GM23338 (cell line): Measurements from ENCODE around the gene VMP1. TPM values are rescaled to one million over a fixed set of nuclear protein-coding genes. Genes with fewer than 3 reads are reported as not detected.

Experiments used
- ATAC-seq: fragments of 200-7000 bp; cut with Tn5 transposase; 3 replicates; pipeline ENCODE4 v1.9.1; 2020
- DNase-seq: peaks from one replicate; pipeline ENCODE4 v3.0.0-alpha.2; 2015; ENCODE audit warnings: low spot score
- H2AFZ ChIP-seq: fragments of 200-600 bp; sonication (generic); 2 replicates; pipeline ENCODE4 v1.8.0; 2016; ENCODE audit warnings: antibody characterized with exemption, mild to moderate bottlenecking, moderate library complexity
- H3F3A ChIP-seq: fragments of 200-600 bp; sonication (generic); replicated peaks from 2 replicates; pipeline ENCODE4 v1.8.0; 2017; ENCODE audit warnings: antibody characterized with exemption, mixed run types, low read depth
- H3K27ac ChIP-seq: fragments of 200-600 bp; sonication (generic); 2 replicates; pipeline ENCODE4 v1.6.1; 2016; ENCODE audit warnings: low read depth
- H3K27me3 ChIP-seq: fragments of 200-600 bp; sonication (generic); 2 replicates; pipeline ENCODE4 v1.8.0; 2016; ENCODE audit warnings: mild to moderate bottlenecking, mixed run types, moderate library complexity; ENCODE audit not compliant: insufficient read depth
- H3K36me3 ChIP-seq: fragments of 200-600 bp; sonication (generic); 2 replicates; pipeline ENCODE4 v1.8.0; 2016; ENCODE audit warnings: mild to moderate bottlenecking; ENCODE audit not compliant: insufficient read depth
- H3K4me1 ChIP-seq: fragments of 200-600 bp; sonication (generic); 2 replicates; pipeline ENCODE4 v1.8.0; 2016; ENCODE audit warnings: mild to moderate bottlenecking, moderate library complexity; ENCODE audit not compliant: insufficient read depth
- H3K4me2 ChIP-seq: fragments of 200-600 bp; sonication (generic); 2 replicates; pipeline ENCODE4 v1.7.1; 2017; ENCODE audit warnings: mixed run types
- H3K4me3 ChIP-seq: fragments of 200-600 bp; sonication (generic); 2 replicates; pipeline ENCODE4 v1.6.1; 2016; ENCODE audit warnings: mixed run types
- H3K79me2 ChIP-seq: fragments of 200-600 bp; sonication (generic); replicated peaks from 2 replicates; pipeline ENCODE4 v1.8.0; 2017; ENCODE audit warnings: mild to moderate bottlenecking; ENCODE audit not compliant: insufficient read depth
- H3K9me2 ChIP-seq: fragments of 200-600 bp; sonication (generic); 2 replicates; pipeline ENCODE4 v1.8.0; 2017; ENCODE audit not compliant: insufficient read depth
- H4K20me1 ChIP-seq: fragments of 200-600 bp; sonication (generic); replicated peaks from 2 replicates; pipeline ENCODE4 v1.8.0; 2017; ENCODE audit warnings: mild to moderate bottlenecking; ENCODE audit not compliant: insufficient read depth
- H3K27ac Mint-ChIP-seq: 2 replicates; pipeline ENCODE4 v1.8.0; 2020; ENCODE audit warnings: inconsistent platforms, mild to moderate bottlenecking, moderate library complexity, mixed read lengths
- H3K27me3 Mint-ChIP-seq: 3 replicates; pipeline ENCODE4 v1.8.0; 2022; ENCODE audit warnings: low read depth, mild to moderate bottlenecking, moderate library complexity, mixed read lengths, inconsistent platforms; ENCODE audit not compliant: insufficient read depth, poor library complexity
- H3K36me3 Mint-ChIP-seq: 3 replicates; pipeline ENCODE4 v1.8.0; 2021; ENCODE audit warnings: low read depth, mild to moderate bottlenecking, inconsistent platforms, moderate library complexity, mixed read lengths
- H3K4me1 Mint-ChIP-seq: 3 replicates; pipeline ENCODE4 v1.8.0; 2020; ENCODE audit warnings: mild to moderate bottlenecking, inconsistent platforms, mixed read lengths
- H3K4me3 Mint-ChIP-seq: 3 replicates; pipeline ENCODE4 v1.8.0; 2021; ENCODE audit warnings: moderate library complexity, mild to moderate bottlenecking, inconsistent platforms, mixed read lengths
- H3K9me3 Mint-ChIP-seq: 3 replicates; pipeline ENCODE4 v1.8.0; 2020; ENCODE audit warnings: moderate library complexity, mild to moderate bottlenecking, inconsistent platforms, mixed read lengths
- CREB1 ChIP-seq: fragments of 250-450 bp; sonication (Bioruptor Pico); IDR thresholded peaks from 2 replicates; pipeline ENCODE4 v1.5.0; 2020; ENCODE audit warnings: low read depth, mild to moderate bottlenecking, moderate library complexity
- EZH2 ChIP-seq: fragments of 200-600 bp; sonication (generic); IDR thresholded peaks from one replicate; pipeline ENCODE4 v1.8.0; 2017; ENCODE audit warnings: antibody characterized with exemption, mild to moderate bottlenecking, low read depth; ENCODE audit not compliant: unreplicated experiment
- NANOG ChIP-seq: IDR thresholded peaks from 2 replicates; pipeline ENCODE4 v1.6.1; 2016; ENCODE audit warnings: antibody characterized with exemption, borderline replicate concordance
- POLR2AphosphoS5 ChIP-seq: IDR thresholded peaks from 2 replicates; pipeline ENCODE4 v1.6.1; 2016; ENCODE audit warnings: antibody characterized with exemption, low read depth
- STAT1 ChIP-seq: IDR thresholded peaks from one replicate; pipeline ENCODE4 v1.6.1; 2016; ENCODE audit warnings: antibody characterized with exemption; ENCODE audit not compliant: unreplicated experiment
- polyA plus RNA-seq: library from polyadenylated mRNA; unstranded; fragments of >200 nt; fragmentation: Nextera tagmentation; extraction: Ambion mirVana; gene quantifications from 2 replicates; pipeline ENCODE4 v1.2.1, GENCODE V29; 2016
- total RNA-seq: library from RNA; depleted of rRNA; stranded (reverse); fragments of >200 nt; shearing (Covaris generic); gene quantifications from 2 replicates; pipeline ENCODE4 v1.2.3, GENCODE V29; 2014
- TF ChIP-seq, protein P1 (sequence below): IDR thresholded peaks from one replicate; pipeline ENCODE4 v1.6.1; 2018; ENCODE audit warnings: antibody characterized with exemption; ENCODE audit not compliant: unreplicated experiment
- TF ChIP-seq, protein P2 (sequence below): fragments of 250-450 bp; sonication (Bioruptor Pico); IDR thresholded peaks from 2 replicates; pipeline ENCODE4 v1.5.0; 2020; ENCODE audit warnings: mild to moderate bottlenecking, moderate library complexity
- TF ChIP-seq, protein P3 (sequence below), 2 experiments: fragments of 200-600 bp in 1 of 2; sonication (generic) in 1 of 2; conservative IDR thresholded peaks; 2 replicates each; pipeline versions ENCODE4 v1.5.1 to v1.6.1; 2016 to 2017; ENCODE audit warnings: antibody characterized with exemption in 2 of 2, low read depth in 2 of 2, mild to moderate bottlenecking in 2 of 2, moderate library complexity in 1 of 2

The VMP1 gene
- total and polyA plus RNA-seq, 2 experiments from 2014 or later, result 70.1 to 112 TPM

DNA sequence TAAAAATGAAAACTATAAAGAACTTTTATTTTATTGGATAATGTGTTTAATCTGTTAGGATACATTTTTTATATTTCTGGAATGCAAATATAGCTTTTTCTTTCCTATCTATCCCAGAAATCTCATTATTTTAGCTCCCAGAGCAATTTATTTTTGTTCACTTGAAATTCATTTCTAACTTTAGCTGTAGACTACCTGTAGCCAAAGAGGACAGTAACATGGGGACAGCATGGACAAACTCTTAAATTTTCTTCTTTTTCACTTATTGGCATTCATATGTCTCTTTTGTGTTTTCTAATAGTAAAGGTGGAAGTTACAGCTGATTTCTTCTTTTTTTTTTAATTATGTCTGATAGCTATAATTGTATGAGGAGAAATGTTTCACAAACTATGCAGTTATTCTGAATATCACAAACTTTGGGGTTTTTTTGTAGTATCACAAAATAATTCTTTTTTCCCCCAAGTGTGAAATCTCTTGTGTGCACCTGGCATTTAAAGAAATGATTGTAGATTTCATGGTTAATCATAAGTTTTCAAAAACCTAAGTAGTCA is 55.4 kb downstream of the VMP1 start (continued):
- TF ChIP-seq, protein P1, sequence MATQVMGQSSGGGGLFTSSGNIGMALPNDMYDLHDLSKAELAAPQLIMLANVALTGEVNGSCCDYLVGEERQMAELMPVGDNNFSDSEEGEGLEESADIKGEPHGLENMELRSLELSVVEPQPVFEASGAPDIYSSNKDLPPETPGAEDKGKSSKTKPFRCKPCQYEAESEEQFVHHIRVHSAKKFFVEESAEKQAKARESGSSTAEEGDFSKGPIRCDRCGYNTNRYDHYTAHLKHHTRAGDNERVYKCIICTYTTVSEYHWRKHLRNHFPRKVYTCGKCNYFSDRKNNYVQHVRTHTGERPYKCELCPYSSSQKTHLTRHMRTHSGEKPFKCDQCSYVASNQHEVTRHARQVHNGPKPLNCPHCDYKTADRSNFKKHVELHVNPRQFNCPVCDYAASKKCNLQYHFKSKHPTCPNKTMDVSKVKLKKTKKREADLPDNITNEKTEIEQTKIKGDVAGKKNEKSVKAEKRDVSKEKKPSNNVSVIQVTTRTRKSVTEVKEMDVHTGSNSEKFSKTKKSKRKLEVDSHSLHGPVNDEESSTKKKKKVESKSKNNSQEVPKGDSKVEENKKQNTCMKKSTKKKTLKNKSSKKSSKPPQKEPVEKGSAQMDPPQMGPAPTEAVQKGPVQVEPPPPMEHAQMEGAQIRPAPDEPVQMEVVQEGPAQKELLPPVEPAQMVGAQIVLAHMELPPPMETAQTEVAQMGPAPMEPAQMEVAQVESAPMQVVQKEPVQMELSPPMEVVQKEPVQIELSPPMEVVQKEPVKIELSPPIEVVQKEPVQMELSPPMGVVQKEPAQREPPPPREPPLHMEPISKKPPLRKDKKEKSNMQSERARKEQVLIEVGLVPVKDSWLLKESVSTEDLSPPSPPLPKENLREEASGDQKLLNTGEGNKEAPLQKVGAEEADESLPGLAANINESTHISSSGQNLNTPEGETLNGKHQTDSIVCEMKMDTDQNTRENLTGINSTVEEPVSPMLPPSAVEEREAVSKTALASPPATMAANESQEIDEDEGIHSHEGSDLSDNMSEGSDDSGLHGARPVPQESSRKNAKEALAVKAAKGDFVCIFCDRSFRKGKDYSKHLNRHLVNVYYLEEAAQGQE, result no peak
- TF ChIP-seq EZH2, result no peak
- no peak for TF ChIP-seq NANOG
- TF ChIP-seq STAT1, result no peak

DNA sequence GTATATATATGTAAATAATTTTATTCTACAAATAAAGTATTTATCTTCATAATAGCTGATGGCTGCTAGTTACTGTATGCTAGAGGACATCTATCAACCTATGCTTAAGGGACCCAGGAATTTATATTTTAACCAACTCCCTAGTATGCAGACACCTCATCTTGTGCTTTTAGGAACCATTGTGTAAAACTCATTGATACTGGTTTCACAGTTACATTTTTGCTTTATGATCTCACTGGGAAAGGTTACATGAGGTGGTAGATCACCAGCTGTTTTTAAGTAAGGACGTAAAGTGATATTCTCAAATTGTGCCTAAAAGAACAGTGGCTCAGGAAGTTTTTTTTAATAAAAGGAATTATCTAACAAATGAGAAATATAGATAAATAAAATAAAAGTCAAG is 56.4 kb downstream of the VMP1 start:
- Mint-ChIP-seq H3K27me3 (no peaks in the 10 kb centered on the region), H3K4me3 (no peak overlapping the region), H3K36me3 (peaks cover 27% of the 10 kb centered on the region), H3K4me1 (peaks cover 9% of the 10 kb centered on the region), H3K9me3 (peaks cover 5% of the 10 kb centered on the region; the same call in 2 of the 3 replicates), H3K27ac (no peak overlapping the region)
- no peaks in the 10 kb centered on the region for H4K20me1 ChIP-seq
- H3K4me3 ChIP-seq, result no peak overlapping the region
- H3K27me3 ChIP-seq, result no peaks in the 10 kb centered on the region
- DNase-seq, result no peak
- H3K27ac ChIP-seq, result no peak overlapping the region
- no peaks in the 10 kb centered on the region for H3K79me2 ChIP-seq
- no peak overlapping the region for H3K4me2 ChIP-seq
- no peaks in the 10 kb centered on the region for H3K36me3 ChIP-seq
- no peaks in the 10 kb centered on the region for H3F3A ChIP-seq
- no peak overlapping the region for H2AFZ ChIP-seq
- no peak for ATAC-seq
- TF ChIP-seq, protein P2, sequence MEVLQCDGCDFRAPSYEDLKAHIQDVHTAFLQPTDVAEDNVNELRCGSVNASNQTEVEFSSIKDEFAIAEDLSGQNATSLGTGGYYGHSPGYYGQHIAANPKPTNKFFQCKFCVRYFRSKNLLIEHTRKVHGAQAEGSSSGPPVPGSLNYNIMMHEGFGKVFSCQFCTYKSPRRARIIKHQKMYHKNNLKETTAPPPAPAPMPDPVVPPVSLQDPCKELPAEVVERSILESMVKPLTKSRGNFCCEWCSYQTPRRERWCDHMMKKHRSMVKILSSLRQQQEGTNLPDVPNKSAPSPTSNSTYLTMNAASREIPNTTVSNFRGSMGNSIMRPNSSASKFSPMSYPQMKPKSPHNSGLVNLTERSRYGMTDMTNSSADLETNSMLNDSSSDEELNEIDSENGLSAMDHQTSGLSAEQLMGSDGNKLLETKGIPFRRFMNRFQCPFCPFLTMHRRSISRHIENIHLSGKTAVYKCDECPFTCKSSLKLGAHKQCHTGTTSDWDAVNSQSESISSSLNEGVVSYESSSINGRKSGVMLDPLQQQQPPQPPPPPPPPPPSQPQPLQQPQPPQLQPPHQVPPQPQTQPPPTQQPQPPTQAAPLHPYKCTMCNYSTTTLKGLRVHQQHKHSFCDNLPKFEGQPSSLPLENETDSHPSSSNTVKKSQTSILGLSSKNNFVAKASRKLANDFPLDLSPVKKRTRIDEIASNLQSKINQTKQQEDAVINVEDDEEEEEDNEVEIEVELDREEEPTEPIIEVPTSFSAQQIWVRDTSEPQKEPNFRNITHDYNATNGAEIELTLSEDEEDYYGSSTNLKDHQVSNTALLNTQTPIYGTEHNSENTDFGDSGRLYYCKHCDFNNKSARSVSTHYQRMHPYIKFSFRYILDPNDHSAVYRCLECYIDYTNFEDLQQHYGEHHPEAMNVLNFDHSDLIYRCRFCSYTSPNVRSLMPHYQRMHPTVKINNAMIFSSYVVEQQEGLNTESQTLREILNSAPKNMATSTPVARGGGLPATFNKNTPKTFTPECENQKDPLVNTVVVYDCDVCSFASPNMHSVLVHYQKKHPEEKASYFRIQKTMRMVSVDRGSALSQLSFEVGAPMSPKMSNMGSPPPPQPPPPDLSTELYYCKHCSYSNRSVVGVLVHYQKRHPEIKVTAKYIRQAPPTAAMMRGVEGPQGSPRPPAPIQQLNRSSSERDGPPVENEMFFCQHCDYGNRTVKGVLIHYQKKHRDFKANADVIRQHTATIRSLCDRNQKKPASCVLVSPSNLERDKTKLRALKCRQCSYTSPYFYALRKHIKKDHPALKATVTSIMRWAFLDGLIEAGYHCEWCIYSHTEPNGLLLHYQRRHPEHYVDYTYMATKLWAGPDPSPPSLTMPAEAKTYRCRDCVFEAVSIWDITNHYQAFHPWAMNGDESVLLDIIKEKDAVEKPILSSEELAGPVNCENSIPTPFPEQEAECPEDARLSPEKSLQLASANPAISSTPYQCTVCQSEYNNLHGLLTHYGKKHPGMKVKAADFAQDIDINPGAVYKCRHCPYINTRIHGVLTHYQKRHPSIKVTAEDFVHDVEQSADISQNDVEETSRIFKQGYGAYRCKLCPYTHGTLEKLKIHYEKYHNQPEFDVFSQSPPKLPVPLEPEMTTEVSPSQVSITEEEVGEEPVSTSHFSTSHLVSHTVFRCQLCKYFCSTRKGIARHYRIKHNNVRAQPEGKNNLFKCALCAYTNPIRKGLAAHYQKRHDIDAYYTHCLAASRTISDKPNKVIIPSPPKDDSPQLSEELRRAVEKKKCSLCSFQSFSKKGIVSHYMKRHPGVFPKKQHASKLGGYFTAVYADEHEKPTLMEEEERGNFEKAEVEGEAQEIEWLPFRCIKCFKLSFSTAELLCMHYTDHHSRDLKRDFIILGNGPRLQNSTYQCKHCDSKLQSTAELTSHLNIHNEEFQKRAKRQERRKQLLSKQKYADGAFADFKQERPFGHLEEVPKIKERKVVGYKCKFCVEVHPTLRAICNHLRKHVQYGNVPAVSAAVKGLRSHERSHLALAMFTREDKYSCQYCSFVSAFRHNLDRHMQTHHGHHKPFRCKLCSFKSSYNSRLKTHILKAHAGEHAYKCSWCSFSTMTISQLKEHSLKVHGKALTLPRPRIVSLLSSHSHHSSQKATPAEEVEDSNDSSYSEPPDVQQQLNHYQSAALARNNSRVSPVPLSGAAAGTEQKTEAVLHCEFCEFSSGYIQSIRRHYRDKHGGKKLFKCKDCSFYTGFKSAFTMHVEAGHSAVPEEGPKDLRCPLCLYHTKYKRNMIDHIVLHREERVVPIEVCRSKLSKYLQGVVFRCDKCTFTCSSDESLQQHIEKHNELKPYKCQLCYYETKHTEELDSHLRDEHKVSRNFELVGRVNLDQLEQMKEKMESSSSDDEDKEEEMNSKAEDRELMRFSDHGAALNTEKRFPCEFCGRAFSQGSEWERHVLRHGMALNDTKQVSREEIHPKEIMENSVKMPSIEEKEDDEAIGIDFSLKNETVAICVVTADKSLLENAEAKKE (CRISPR knock-in tag), result no peak
- TF ChIP-seq POLR2AphosphoS5, result no peak
- TF ChIP-seq STAT1, result no peak
- TF ChIP-seq, protein P3, sequence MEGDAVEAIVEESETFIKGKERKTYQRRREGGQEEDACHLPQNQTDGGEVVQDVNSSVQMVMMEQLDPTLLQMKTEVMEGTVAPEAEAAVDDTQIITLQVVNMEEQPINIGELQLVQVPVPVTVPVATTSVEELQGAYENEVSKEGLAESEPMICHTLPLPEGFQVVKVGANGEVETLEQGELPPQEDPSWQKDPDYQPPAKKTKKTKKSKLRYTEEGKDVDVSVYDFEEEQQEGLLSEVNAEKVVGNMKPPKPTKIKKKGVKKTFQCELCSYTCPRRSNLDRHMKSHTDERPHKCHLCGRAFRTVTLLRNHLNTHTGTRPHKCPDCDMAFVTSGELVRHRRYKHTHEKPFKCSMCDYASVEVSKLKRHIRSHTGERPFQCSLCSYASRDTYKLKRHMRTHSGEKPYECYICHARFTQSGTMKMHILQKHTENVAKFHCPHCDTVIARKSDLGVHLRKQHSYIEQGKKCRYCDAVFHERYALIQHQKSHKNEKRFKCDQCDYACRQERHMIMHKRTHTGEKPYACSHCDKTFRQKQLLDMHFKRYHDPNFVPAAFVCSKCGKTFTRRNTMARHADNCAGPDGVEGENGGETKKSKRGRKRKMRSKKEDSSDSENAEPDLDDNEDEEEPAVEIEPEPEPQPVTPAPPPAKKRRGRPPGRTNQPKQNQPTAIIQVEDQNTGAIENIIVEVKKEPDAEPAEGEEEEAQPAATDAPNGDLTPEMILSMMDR (conservative IDR thresholded peaks at IDR 0.05; ENCODE audit: low read depth in 2 of 2), result no peak
- TF ChIP-seq, protein P1, result no peak
- TF ChIP-seq EZH2, result no peak
- no peak for TF ChIP-seq CREB1 (CRISPR knock-in tag)
- H3K4me1 ChIP-seq, result peaks cover 6% of the 10 kb centered on the region; the same call in 1 of the 2 replicates
- H3K9me2 ChIP-seq, result no peaks in the 10 kb centered on the region
